WERI-Rb-1 (cell line): ENCODE measurements around the gene KLRF2.

ENCODE experiments used
- DNase-seq: peaks from one replicate; pipeline ENCODE4 v3.0.0-alpha.2; 2020
- H3K27ac ChIP-seq: fragments of 250-450 bp; sonication (Bioruptor Pico); 2 replicates; pipeline ENCODE4 v1.5.1; 2020; ENCODE audit warnings: mild to moderate bottlenecking, moderate library complexity
- H3K27me3 ChIP-seq: fragments of 250-450 bp; sonication (Bioruptor Pico); 2 replicates; pipeline ENCODE4 v1.5.1; 2021; ENCODE audit warnings: mild to moderate bottlenecking, low read depth, moderate library complexity; ENCODE audit not compliant: insufficient read depth, severe bottlenecking
- H3K36me3 ChIP-seq: fragments of 250-450 bp; sonication (Bioruptor Pico); 2 replicates; pipeline ENCODE4 v1.5.1; 2020; ENCODE audit warnings: mild to moderate bottlenecking, moderate library complexity
- H3K4me3 ChIP-seq: 2 replicates; pipeline ENCODE4 v1.5.1; 2011; ENCODE audit warnings: low read depth, mild to moderate bottlenecking, control low read depth, low read length
- H3K9me3 ChIP-seq: fragments of 250-450 bp; sonication (Bioruptor Pico); 2 replicates; pipeline ENCODE4 v1.5.1; 2021; ENCODE audit warnings: mild to moderate bottlenecking, moderate library complexity; ENCODE audit not compliant: severe bottlenecking
- CTCF ChIP-seq: IDR thresholded peaks from 2 replicates; pipeline ENCODE4 v1.5.1; 2011; ENCODE audit warnings: low read depth, mild to moderate bottlenecking, control low read depth, inconsistent platforms, low read length

Gene KLRF2

GRCh38 chr12:9881246-9881645 is at the start of gene KLRF2:
Gene KLRF2 (plus strand): TSS chr12:9881489. CDS start chr12:9881596, 107 bp downstream.
- no peak within 1 kb of the TSS for H3K27ac ChIP-seq
- no peak for DNase-seq
- H3K9me3 ChIP-seq: no peaks in the 10 kb centered on the region
- no peaks in the 10 kb centered on the region for H3K36me3 ChIP-seq
- TF ChIP-seq CTCF: no peak
- no peak within 1 kb of the TSS for H3K4me3 ChIP-seq
- H3K27me3 ChIP-seq: no peaks in the 10 kb centered on the region

GRCh38 chr12:9831720-9832119 is 49.6 kb upstream of the KLRF2 start:
- no peak overlapping the region for H3K4me3 ChIP-seq
- H3K9me3 ChIP-seq: no peaks in the 10 kb centered on the region
- TF ChIP-seq CTCF: no peak
- H3K27ac ChIP-seq: no peak overlapping the region
- no peaks in the 10 kb centered on the region for H3K36me3 ChIP-seq
- DNase-seq: no peak
- H3K27me3 ChIP-seq: no peaks in the 10 kb centered on the region

GRCh38 chr12:9843407-9843806 is 37.9 kb upstream of the KLRF2 start:
- no peak for TF ChIP-seq CTCF
- H3K36me3 ChIP-seq: no peaks in the 10 kb centered on the region
- no peaks in the 10 kb centered on the region for H3K27me3 ChIP-seq
- no peak for DNase-seq
- H3K9me3 ChIP-seq: no peaks in the 10 kb centered on the region
- H3K27ac ChIP-seq: no peak overlapping the region
- no peak overlapping the region for H3K4me3 ChIP-seq

- Histone ChIP-seq H3K4me3 (no peak overlapping the region), H3K27ac (no peak overlapping the region), H3K9me3 (no peaks in the 10 kb centered on the region), H3K27me3 (no peaks in the 10 kb centered on the region), H3K36me3 (no peaks in the 10 kb centered on the region)
- no peak for TF ChIP-seq CTCF
- no peak for DNase-seq
Observed at GRCh38 chr12:9848899-9849298, 32.4 kb upstream of the KLRF2 start.

- Histone ChIP-seq H3K9me3 (no peaks in the 10 kb centered on the region), H3K27ac (no peak overlapping the region), H3K27me3 (no peaks in the 10 kb centered on the region), H3K4me3 (no peak overlapping the region), H3K36me3 (no peaks in the 10 kb centered on the region)
- TF ChIP-seq CTCF: no peak
- no peak for DNase-seq
Observed at GRCh38 chr12:9851050-9851449, 30.2 kb upstream of the KLRF2 start.

GRCh38 chr12:9851927-9852326 is 29.4 kb upstream of the KLRF2 start:
- TF ChIP-seq CTCF: no peak
- no peaks in the 10 kb centered on the region for H3K27me3 ChIP-seq
- no peaks in the 10 kb centered on the region for H3K36me3 ChIP-seq
- H3K4me3 ChIP-seq: no peak overlapping the region
- H3K9me3 ChIP-seq: no peaks in the 10 kb centered on the region
- DNase-seq: no peak
- H3K27ac ChIP-seq: no peak overlapping the region
